ENCODE measurements around the gene GGPS1.
"Not testable (repeated sequence)": the region's sequence is repeated elsewhere in the genome, so short reads cannot be mapped to it uniquely, and the experiment has no call there.

The GGPS1 gene

GRCh38 chr1:235307158-235308124 is 20.9 kb upstream of the GGPS1 start:
- DNase-seq, result no peak

- DNase-seq, result not testable (repeated sequence)
Observed at GRCh38 chr1:235309206-235309605, 19.2 kb upstream of the GGPS1 start.

GRCh38 chr1:235313262-235313661 is 15.1 kb upstream of the GGPS1 start:
- DNase-seq, result no peak

- DNase-seq, result no peak
Observed at GRCh38 chr1:235313931-235314678, 14.3 kb upstream of the GGPS1 start.

GRCh38 chr1:235315173-235315572 is 13.2 kb upstream of the GGPS1 start:
- DNase-seq, result no peak

GRCh38 chr1:235315735-235316134 is 12.6 kb upstream of the GGPS1 start:
- no peak for DNase-seq

- no peak for DNase-seq
Observed at GRCh38 chr1:235317168-235317567, 11.2 kb upstream of the GGPS1 start.

GRCh38 chr1:235319255-235319654 is 9.1 kb upstream of the GGPS1 start:
- no peak for DNase-seq

GRCh38 chr1:235320521-235321179 is 7.7 kb upstream of the GGPS1 start:
- DNase-seq, result no peak

- no peak for DNase-seq
Observed at GRCh38 chr1:235324296-235324695, 4.1 kb upstream of the GGPS1 start.

GRCh38 chr1:235325139-235325538 is 3.2 kb upstream of the GGPS1 start:
- DNase-seq, result no peak

- no peak for DNase-seq
Observed at GRCh38 chr1:235325854-235326253, 2.5 kb upstream of the GGPS1 start.

- DNase-seq, result peak; percentile 58
Observed at GRCh38 chr1:235326719-235327558, 1.4 kb upstream of the GGPS1 start.

- DNase-seq, result peak; percentile 71
Observed at GRCh38 chr1:235327559-235328270, 655 bp upstream of the GGPS1 start, which contains the start of gene ARID4B. TSS of gene ARID4B (minus strand) at chr1:235328179. CDS start at chr1:235326919, 1,260 bp downstream.

- DNase-seq, result peak; percentile 56
Observed at GRCh38 chr1:235329139-235329902, 951 bp downstream of the GGPS1 start.

- no peak for DNase-seq
Observed at GRCh38 chr1:235330918-235331285, 2.5 kb downstream of the GGPS1 start.

- no peak for DNase-seq
Observed at GRCh38 chr1:235331401-235331800, 3.0 kb downstream of the GGPS1 start.

GRCh38 chr1:235336903-235337302 is 8.5 kb downstream of the GGPS1 start:
- no peak for DNase-seq

GRCh38 chr1:235339746-235340145 is 11.4 kb downstream of the GGPS1 start:
- no peak for DNase-seq

- no peak for DNase-seq
Observed at GRCh38 chr1:235341334-235341733, 13.0 kb downstream of the GGPS1 start.

- no peak for DNase-seq
Observed at GRCh38 chr1:235342039-235342438, 13.7 kb downstream of the GGPS1 start.
